Measurements from ENCODE around the gene C2orf68.
A peak's percentile ranks its signal among the peaks of the same experiment; 100 is the strongest.

The C2orf68 gene

GRCh38 chr2:85600951-85601770 lies 10.7 kb downstream of the C2orf68 start:
- ChIA-PET POLR2A (ENCODE audit: low non-redundant PET) (no interaction called here), CTCF (interaction anchor here (0.6 kb wide), 1 partner anchor 218 kb away, joined by 3 read pairs; no protein-coding TSS in a partner anchor)
- no peak for DNase-seq (ENCODE audit: low spot score)
- TF ChIP-seq, protein P1, sequence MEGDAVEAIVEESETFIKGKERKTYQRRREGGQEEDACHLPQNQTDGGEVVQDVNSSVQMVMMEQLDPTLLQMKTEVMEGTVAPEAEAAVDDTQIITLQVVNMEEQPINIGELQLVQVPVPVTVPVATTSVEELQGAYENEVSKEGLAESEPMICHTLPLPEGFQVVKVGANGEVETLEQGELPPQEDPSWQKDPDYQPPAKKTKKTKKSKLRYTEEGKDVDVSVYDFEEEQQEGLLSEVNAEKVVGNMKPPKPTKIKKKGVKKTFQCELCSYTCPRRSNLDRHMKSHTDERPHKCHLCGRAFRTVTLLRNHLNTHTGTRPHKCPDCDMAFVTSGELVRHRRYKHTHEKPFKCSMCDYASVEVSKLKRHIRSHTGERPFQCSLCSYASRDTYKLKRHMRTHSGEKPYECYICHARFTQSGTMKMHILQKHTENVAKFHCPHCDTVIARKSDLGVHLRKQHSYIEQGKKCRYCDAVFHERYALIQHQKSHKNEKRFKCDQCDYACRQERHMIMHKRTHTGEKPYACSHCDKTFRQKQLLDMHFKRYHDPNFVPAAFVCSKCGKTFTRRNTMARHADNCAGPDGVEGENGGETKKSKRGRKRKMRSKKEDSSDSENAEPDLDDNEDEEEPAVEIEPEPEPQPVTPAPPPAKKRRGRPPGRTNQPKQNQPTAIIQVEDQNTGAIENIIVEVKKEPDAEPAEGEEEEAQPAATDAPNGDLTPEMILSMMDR (conservative IDR thresholded peaks at IDR 0.05; ENCODE audit: low read depth) = no peak
- H3K27ac ChIP-seq = peak overlapping the region; percentile 66

GRCh38 chr2:85600235-85600575 lies 11.7 kb downstream of the C2orf68 start:
- TF ChIP-seq, protein P1 (conservative IDR thresholded peaks at IDR 0.05; ENCODE audit: low read depth) = no peak
- H3K27ac ChIP-seq = peak overlapping the region; percentile 66
- DNase-seq (ENCODE audit: low spot score) = no peak
- CTCF ChIA-PET = interaction anchor here (0.7 to 0.8 kb wide), 2 partner anchors 13 to 48 kb away, joined by 4 to 5 read pairs; no protein-coding TSS in a partner anchor
- POLR2A ChIA-PET (ENCODE audit: low non-redundant PET) = no interaction called here

- no peak for DNase-seq (ENCODE audit: low spot score)
- peak overlapping the region; percentile 66 for H3K27ac ChIP-seq
- CTCF ChIA-PET = interaction anchor here (0.7 to 0.8 kb wide), 2 partner anchors 12 to 48 kb away, joined by 4 to 5 read pairs; no protein-coding TSS in a partner anchor
- POLR2A ChIA-PET (ENCODE audit: low non-redundant PET) = no interaction called here
- TF ChIP-seq, protein P1 (conservative IDR thresholded peaks at IDR 0.05; ENCODE audit: low read depth) = no peak
Observed at GRCh38 chr2:85599468-85600234, 12.2 kb downstream of the C2orf68 start.

- ChIA-PET CTCF (interaction anchor here (0.8 kb wide), 2 partner anchors 38 to 47 kb away, joined by 3 read pairs; no protein-coding TSS in a partner anchor), POLR2A (ENCODE audit: low non-redundant PET) (no interaction called here)
Observed at GRCh38 chr2:85598594-85599340, 13.1 kb downstream of the C2orf68 start.

GRCh38 chr2:85597241-85597640 lies 14.6 kb downstream of the C2orf68 start:
- CTCF ChIA-PET = interaction anchor here (1.2 kb wide), 1 partner anchor 45 kb away, joined by 3 read pairs; no protein-coding TSS in a partner anchor
- POLR2A ChIA-PET (ENCODE audit: low non-redundant PET) = no interaction called here
- H3K27ac ChIP-seq = peak overlapping the region; percentile 96
- TF ChIP-seq, protein P1 (conservative IDR thresholded peaks at IDR 0.05; ENCODE audit: low read depth) = no peak
- no peak for DNase-seq (ENCODE audit: low spot score)

More at GRCh38 chr2:85598594-85599340, 13.1 kb downstream of the C2orf68 start:
- peak overlapping the region; percentile 66 for H3K27ac ChIP-seq
- TF ChIP-seq, protein P1 (conservative IDR thresholded peaks at IDR 0.05; ENCODE audit: low read depth) = no peak
- DNase-seq (ENCODE audit: low spot score) = no peak
